ENCODE results near the gene TAF1C. TPM values are rescaled to one million over a fixed set of nuclear protein-coding genes. Genes with fewer than 3 reads are reported as not detected.

TAF1C gene
- total and polyA plus RNA-seq, 10 of the 15 experiments (the other 5 are each of a cell fraction or from before 2014, with no cell fraction given): 0.98 to 40.1 (median 15.4) TPM

DNA sequence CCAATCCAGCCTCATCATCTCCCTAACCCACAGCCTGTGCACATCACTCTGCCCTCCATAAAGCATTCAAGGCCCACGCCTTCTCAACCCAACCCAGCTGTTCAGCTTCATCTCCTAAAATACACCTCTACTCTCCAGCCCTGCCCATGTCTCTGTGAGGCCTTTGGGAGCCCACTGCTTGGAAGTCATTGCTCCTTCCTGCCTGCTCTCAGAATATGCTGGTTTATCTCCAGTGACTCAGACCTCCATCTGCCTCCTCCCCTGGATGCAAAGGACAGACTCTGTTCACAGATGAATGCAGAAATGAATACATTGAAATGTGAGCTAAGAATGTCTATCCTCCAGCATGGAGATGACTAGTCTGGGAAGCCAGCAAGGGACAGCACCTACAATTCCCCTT is 34.0 kb upstream of the TAF1C start (continued):
- TF ChIP-seq, protein P1, sequence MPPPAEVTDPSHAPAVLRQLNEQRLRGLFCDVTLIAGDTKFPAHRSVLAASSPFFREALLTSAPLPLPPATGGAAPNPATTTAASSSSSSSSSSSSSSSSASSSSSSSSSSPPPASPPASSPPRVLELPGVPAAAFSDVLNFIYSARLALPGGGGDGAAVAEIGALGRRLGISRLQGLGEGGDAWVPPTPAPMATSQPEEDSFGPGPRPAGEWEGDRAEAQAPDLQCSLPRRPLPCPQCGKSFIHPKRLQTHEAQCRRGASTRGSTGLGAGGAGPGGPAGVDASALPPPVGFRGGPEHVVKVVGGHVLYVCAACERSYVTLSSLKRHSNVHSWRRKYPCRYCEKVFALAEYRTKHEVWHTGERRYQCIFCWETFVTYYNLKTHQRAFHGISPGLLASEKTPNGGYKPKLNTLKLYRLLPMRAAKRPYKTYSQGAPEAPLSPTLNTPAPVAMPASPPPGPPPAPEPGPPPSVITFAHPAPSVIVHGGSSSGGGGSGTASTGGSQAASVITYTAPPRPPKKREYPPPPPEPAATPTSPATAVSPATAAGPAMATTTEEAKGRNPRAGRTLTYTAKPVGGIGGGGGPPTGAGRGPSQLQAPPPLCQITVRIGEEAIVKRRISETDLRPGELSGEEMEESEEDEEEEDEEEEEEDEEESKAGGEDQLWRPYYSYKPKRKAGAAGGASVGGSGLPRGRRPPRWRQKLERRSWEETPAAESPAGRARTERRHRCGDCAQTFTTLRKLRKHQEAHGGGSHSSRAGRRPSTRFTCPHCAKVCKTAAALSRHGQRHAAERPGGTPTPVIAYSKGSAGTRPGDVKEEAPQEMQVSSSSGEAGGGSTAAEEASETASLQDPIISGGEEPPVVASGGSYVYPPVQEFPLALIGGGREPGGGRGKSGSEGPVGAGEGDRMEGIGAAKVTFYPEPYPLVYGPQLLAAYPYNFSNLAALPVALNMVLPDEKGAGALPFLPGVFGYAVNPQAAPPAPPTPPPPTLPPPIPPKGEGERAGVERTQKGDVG (CRISPR knock-in tag; IDR thresholded peaks at IDR 0.05): no peak
- TF ChIP-seq, protein P2, sequence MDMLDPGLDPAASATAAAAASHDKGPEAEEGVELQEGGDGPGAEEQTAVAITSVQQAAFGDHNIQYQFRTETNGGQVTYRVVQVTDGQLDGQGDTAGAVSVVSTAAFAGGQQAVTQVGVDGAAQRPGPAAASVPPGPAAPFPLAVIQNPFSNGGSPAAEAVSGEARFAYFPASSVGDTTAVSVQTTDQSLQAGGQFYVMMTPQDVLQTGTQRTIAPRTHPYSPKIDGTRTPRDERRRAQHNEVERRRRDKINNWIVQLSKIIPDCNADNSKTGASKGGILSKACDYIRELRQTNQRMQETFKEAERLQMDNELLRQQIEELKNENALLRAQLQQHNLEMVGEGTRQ (IDR thresholded peaks at IDR 0.05; ENCODE audit: borderline replicate concordance, low read depth, low read length): no peak
- TF ChIP-seq SMC3 (IDR thresholded peaks at IDR 0.05; ENCODE audit: borderline replicate concordance, low read length): no peak

DNA sequence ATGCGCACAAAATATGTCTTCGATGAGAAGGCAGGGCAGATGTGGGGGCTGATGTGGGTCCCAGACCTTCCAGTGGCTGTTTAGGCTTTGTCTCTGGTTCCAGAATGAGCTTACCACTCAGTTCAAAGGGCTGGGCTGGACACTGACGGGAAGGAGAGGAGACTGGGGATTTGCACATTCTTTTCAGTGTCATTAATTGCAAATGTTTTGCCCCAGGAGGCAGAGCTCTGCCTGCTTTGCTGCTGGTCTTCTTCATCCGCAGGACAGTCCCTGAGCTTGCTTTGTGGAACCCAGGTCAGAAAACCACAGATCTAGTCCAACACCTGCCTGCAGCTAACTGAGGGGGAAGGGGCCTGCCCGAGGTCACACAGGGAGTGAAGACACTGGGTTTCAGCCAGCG is 32.1 kb upstream of the TAF1C start:
- FAIRE-seq (no peak), DNase-seq (ENCODE audit: low read depth, low spot score) (no peak), ATAC-seq (no peak)
- POLR2A ChIA-PET: no interaction called here
- H3K79me2 ChIP-seq (ENCODE audit: control insufficient read depth, insufficient read depth, low read length): no peaks in the 10 kb centered on the region
- CTCF ChIA-PET: no interaction called here
- RAD21 ChIA-PET (ENCODE audit: unreplicated experiment): no interaction called here
- no peak overlapping the region for H3K27ac ChIP-seq (ENCODE audit: control insufficient read depth, insufficient read depth)
- BruUV-seq (replicated peaks): no TSS peak
- H3K36me3 ChIP-seq (ENCODE audit: control insufficient read depth in 2 of 2, insufficient read depth in 2 of 2, low read length in 1 of 2): no peaks in the 10 kb centered on the region
- H3K27me3 ChIP-seq (replicated peaks in 1 of 2; ENCODE audit: control insufficient read depth in 2 of 2, insufficient read depth in 2 of 2, low read length in 1 of 2): no peaks in the 10 kb centered on the region; a peak in 2 of 4 replicates
- 49% methylated on average over 6 of the region's 6 CpGs for WGBS (ENCODE audit: insufficient coverage, insufficient replicate concordance, low lambda C conversion rate, missing lambda C conversion rate)
- no peak overlapping the region for H3K9ac ChIP-seq (ENCODE audit: control insufficient read depth, insufficient read depth, low read length)
- H4K20me1 ChIP-seq (ENCODE audit: control insufficient read depth, insufficient read depth): no peaks in the 10 kb centered on the region
- no peak overlapping the region for H3K4me2 ChIP-seq (ENCODE audit: control insufficient read depth, insufficient read depth)
- SMC1A ChIA-PET (ENCODE audit: uncharacterized antibody, unreplicated experiment): no interaction called here
- H3K4me3 ChIP-seq: no peak overlapping the region
- no peak overlapping the region for H2AFZ ChIP-seq (ENCODE audit: control insufficient read depth, low read depth, low read length)
- no peaks in the 10 kb centered on the region for H3K9me3 ChIP-seq (replicated peaks; ENCODE audit: control insufficient read depth, insufficient read depth, low read length)
- H3K4me1 ChIP-seq (ENCODE audit: control insufficient read depth, insufficient read depth, low read length): no peaks in the 10 kb centered on the region
- in situ Hi-C loops (cut with MboI) (no loop called here), intact Hi-C loops (cut with micrococcal nuclease; ENCODE audit: unreplicated experiment) (no loop called here)
- TF ChIP-seq, protein P3, sequence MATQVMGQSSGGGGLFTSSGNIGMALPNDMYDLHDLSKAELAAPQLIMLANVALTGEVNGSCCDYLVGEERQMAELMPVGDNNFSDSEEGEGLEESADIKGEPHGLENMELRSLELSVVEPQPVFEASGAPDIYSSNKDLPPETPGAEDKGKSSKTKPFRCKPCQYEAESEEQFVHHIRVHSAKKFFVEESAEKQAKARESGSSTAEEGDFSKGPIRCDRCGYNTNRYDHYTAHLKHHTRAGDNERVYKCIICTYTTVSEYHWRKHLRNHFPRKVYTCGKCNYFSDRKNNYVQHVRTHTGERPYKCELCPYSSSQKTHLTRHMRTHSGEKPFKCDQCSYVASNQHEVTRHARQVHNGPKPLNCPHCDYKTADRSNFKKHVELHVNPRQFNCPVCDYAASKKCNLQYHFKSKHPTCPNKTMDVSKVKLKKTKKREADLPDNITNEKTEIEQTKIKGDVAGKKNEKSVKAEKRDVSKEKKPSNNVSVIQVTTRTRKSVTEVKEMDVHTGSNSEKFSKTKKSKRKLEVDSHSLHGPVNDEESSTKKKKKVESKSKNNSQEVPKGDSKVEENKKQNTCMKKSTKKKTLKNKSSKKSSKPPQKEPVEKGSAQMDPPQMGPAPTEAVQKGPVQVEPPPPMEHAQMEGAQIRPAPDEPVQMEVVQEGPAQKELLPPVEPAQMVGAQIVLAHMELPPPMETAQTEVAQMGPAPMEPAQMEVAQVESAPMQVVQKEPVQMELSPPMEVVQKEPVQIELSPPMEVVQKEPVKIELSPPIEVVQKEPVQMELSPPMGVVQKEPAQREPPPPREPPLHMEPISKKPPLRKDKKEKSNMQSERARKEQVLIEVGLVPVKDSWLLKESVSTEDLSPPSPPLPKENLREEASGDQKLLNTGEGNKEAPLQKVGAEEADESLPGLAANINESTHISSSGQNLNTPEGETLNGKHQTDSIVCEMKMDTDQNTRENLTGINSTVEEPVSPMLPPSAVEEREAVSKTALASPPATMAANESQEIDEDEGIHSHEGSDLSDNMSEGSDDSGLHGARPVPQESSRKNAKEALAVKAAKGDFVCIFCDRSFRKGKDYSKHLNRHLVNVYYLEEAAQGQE (IDR thresholded peaks at IDR 0.05; ENCODE audit: low read depth, low read length): no peak
- no peak for TF ChIP-seq KDM1A (IDR thresholded peaks at IDR 0.05; ENCODE audit: borderline replicate concordance)
- TF ChIP-seq, protein P4, sequence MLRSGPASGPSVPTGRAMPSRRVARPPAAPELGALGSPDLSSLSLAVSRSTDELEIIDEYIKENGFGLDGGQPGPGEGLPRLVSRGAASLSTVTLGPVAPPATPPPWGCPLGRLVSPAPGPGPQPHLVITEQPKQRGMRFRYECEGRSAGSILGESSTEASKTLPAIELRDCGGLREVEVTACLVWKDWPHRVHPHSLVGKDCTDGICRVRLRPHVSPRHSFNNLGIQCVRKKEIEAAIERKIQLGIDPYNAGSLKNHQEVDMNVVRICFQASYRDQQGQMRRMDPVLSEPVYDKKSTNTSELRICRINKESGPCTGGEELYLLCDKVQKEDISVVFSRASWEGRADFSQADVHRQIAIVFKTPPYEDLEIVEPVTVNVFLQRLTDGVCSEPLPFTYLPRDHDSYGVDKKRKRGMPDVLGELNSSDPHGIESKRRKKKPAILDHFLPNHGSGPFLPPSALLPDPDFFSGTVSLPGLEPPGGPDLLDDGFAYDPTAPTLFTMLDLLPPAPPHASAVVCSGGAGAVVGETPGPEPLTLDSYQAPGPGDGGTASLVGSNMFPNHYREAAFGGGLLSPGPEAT (IDR thresholded peaks at IDR 0.05; ENCODE audit: low read depth): no peak
- TF ChIP-seq, protein P5, sequence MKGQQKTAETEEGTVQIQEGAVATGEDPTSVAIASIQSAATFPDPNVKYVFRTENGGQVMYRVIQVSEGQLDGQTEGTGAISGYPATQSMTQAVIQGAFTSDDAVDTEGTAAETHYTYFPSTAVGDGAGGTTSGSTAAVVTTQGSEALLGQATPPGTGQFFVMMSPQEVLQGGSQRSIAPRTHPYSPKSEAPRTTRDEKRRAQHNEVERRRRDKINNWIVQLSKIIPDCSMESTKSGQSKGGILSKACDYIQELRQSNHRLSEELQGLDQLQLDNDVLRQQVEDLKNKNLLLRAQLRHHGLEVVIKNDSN (IDR thresholded peaks at IDR 0.05; ENCODE audit: borderline replicate concordance, extremely low read length, insufficient read depth, low read depth, low read length): no peak
- TF ChIP-seq SMAD5 (IDR thresholded peaks at IDR 0.05; ENCODE audit: low read depth): no peak
- no peak for TF ChIP-seq BMI1 (IDR thresholded peaks at IDR 0.05; ENCODE audit: borderline replicate concordance)
- TF ChIP-seq EP300 (IDR thresholded peaks at IDR 0.05; ENCODE audit: borderline replicate concordance in 1 of 2, control insufficient read depth in 1 of 2, low read depth in 2 of 2, low read length in 2 of 2): no peak
